ENCODE results near the gene LRP1B. TPM values are rescaled to one million over a fixed set of nuclear protein-coding genes. Genes with fewer than 3 reads are reported as not detected.

Gene LRP1B
- total RNA-seq, 1 experiment from 2014 or later = 0.21 TPM

DNA sequence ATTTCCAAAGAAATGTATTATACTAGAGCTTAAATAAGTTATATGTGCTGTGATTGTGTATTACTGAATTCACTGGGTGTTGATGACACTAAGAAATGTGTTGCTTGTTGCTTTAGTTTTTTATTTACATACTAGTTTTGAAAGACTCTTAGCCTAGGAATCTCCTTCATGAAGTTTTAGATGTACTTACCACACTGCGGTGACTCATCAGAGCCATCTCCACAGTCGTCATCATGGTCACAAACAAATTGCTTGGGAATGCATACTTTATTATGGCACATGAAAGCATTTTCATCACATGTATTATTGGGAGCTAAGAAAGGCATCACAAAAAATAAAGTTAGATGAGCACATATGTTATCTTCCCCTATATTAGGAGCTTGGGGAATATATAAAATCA is 1624.2 kb downstream of the LRP1B start:
- no peak for DNase-seq
- no peaks in the 10 kb centered on the region for H3K4me1 Mint-ChIP-seq (ENCODE audit: low read depth, unreplicated experiment)
- H3K4me3 Mint-ChIP-seq (ENCODE audit: low read depth, unreplicated experiment) = no peak overlapping the region
- intact Hi-C loops (cut with micrococcal nuclease; ENCODE audit: unreplicated experiment) = no loop called here
- CTCF ChIA-PET = no interaction called here
- H3K27me3 Mint-ChIP-seq (ENCODE audit: unreplicated experiment) = no peaks in the 10 kb centered on the region
- no peaks in the 10 kb centered on the region for H3K36me3 Mint-ChIP-seq (ENCODE audit: insufficient read depth, unreplicated experiment)
- H3K27ac Mint-ChIP-seq (ENCODE audit: unreplicated experiment) = no peak overlapping the region
- TF ChIP-seq, protein P1, sequence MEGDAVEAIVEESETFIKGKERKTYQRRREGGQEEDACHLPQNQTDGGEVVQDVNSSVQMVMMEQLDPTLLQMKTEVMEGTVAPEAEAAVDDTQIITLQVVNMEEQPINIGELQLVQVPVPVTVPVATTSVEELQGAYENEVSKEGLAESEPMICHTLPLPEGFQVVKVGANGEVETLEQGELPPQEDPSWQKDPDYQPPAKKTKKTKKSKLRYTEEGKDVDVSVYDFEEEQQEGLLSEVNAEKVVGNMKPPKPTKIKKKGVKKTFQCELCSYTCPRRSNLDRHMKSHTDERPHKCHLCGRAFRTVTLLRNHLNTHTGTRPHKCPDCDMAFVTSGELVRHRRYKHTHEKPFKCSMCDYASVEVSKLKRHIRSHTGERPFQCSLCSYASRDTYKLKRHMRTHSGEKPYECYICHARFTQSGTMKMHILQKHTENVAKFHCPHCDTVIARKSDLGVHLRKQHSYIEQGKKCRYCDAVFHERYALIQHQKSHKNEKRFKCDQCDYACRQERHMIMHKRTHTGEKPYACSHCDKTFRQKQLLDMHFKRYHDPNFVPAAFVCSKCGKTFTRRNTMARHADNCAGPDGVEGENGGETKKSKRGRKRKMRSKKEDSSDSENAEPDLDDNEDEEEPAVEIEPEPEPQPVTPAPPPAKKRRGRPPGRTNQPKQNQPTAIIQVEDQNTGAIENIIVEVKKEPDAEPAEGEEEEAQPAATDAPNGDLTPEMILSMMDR (IDR thresholded peaks at IDR 0.05; ENCODE audit: unreplicated experiment) = no peak
- no TSS peak for BruUV-seq (replicated peaks)
- no peaks in the 10 kb centered on the region for H3K9me3 Mint-ChIP-seq (ENCODE audit: low read depth, unreplicated experiment)

DNA sequence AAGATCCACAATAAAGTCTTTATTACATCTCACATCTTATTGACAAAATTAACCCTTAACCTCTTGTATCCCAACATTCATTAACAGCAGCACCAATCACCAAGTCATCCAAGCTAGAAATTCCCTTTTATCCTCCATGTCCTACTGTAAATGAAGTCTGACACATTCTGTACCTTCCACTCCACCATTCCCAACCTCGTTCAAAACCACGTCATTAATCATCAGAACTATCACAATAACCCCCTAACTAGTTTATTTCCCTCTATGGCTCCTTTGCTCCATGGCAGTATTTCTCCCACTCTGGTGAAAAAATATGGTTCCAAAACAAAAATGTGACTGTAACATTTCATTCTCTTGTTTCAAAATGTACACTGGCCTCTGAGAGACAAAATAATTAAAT is 1626.2 kb downstream of the LRP1B start:
- BruUV-seq (replicated peaks) = no TSS peak
- no peaks in the 10 kb centered on the region for H3K27me3 Mint-ChIP-seq (ENCODE audit: unreplicated experiment)
- intact Hi-C loops (cut with micrococcal nuclease; ENCODE audit: unreplicated experiment) = no loop called here
- TF ChIP-seq, protein P1 (IDR thresholded peaks at IDR 0.05; ENCODE audit: unreplicated experiment) = no peak
- H3K36me3 Mint-ChIP-seq (ENCODE audit: insufficient read depth, unreplicated experiment) = no peaks in the 10 kb centered on the region
- no peaks in the 10 kb centered on the region for H3K9me3 Mint-ChIP-seq (ENCODE audit: low read depth, unreplicated experiment)
- CTCF ChIA-PET = no interaction called here
- no peak overlapping the region for H3K27ac Mint-ChIP-seq (ENCODE audit: unreplicated experiment)
- H3K4me3 Mint-ChIP-seq (ENCODE audit: low read depth, unreplicated experiment) = no peak overlapping the region
- no peak for DNase-seq
- H3K4me1 Mint-ChIP-seq (ENCODE audit: low read depth, unreplicated experiment) = no peaks in the 10 kb centered on the region

DNA sequence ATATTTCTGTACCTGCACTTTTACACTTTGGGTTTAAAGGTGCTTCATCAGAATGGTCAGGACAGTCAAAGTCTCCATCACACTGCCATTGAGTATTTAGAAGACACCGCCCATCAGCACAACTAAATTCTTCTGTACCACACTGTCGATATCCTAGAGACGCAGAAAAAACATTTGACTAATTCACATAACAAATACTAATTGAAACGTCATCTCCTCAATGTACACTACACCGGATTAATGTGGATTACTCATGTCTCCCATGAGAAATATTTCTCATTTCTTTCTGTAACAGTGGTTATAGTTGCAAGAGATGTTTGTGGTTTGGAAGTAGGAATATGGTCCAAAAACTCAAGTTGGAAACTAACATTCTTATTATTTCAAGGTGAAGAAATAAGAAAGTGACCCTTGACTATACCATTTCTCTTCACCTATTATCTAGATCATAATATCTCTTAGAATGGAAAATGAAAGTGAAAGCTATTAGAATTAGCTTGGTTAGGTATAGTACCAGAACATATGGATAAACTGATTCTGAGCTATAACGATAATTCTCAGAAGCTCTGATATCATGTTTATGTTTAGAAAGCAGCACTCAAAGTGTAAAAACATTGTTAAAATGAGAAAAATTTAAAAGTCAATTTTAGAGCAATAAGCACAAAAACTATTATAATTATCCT is 1627.7 kb downstream of the LRP1B start:
- intact Hi-C loops (cut with micrococcal nuclease; ENCODE audit: unreplicated experiment) = no loop called here
- Mint-ChIP-seq H3K4me3 (ENCODE audit: low read depth, unreplicated experiment) (no peak overlapping the region), H3K4me1 (ENCODE audit: low read depth, unreplicated experiment) (no peaks in the 10 kb centered on the region), H3K36me3 (ENCODE audit: insufficient read depth, unreplicated experiment) (no peaks in the 10 kb centered on the region), H3K27ac (ENCODE audit: unreplicated experiment) (no peak overlapping the region), H3K9me3 (ENCODE audit: low read depth, unreplicated experiment) (no peaks in the 10 kb centered on the region), H3K27me3 (ENCODE audit: unreplicated experiment) (no peaks in the 10 kb centered on the region)
- BruUV-seq (replicated peaks) = no TSS peak
- no peak for DNase-seq
- CTCF ChIA-PET = interaction anchor here (0.7 to 0.8 kb wide), 2 partner anchors 144 to 670 kb away, joined by 3 read pairs; no protein-coding TSS in a partner anchor
- TF ChIP-seq, protein P1 (IDR thresholded peaks at IDR 0.05; ENCODE audit: unreplicated experiment) = no peak

- TF ChIP-seq, protein P1 (IDR thresholded peaks at IDR 0.05; ENCODE audit: unreplicated experiment) = no peak
- H3K36me3 Mint-ChIP-seq (ENCODE audit: insufficient read depth, unreplicated experiment) = no peaks in the 10 kb centered on the region
- intact Hi-C loops (cut with micrococcal nuclease; ENCODE audit: unreplicated experiment) = no loop called here
- CTCF ChIA-PET = no interaction called here
- DNase-seq = no peak
- no TSS peak for BruUV-seq (replicated peaks)
- no peaks in the 10 kb centered on the region for H3K4me1 Mint-ChIP-seq (ENCODE audit: low read depth, unreplicated experiment)
- no peaks in the 10 kb centered on the region for H3K9me3 Mint-ChIP-seq (ENCODE audit: low read depth, unreplicated experiment)
- H3K27me3 Mint-ChIP-seq (ENCODE audit: unreplicated experiment) = no peaks in the 10 kb centered on the region
- no peak overlapping the region for H3K4me3 Mint-ChIP-seq (ENCODE audit: low read depth, unreplicated experiment)
- no peak overlapping the region for H3K27ac Mint-ChIP-seq (ENCODE audit: unreplicated experiment)
These were observed 1632.5 kb downstream of the LRP1B start for GRCh38 chr2:140498360-140498759.
